ENCODE results near the gene CFAP20DC. TPM values are rescaled to one million over a fixed set of nuclear protein-coding genes. Genes with fewer than 3 reads are reported as not detected.

Gene CFAP20DC
- total RNA-seq, 2 experiments from 2014 or later: 1.5 to 1.6 TPM

DNA sequence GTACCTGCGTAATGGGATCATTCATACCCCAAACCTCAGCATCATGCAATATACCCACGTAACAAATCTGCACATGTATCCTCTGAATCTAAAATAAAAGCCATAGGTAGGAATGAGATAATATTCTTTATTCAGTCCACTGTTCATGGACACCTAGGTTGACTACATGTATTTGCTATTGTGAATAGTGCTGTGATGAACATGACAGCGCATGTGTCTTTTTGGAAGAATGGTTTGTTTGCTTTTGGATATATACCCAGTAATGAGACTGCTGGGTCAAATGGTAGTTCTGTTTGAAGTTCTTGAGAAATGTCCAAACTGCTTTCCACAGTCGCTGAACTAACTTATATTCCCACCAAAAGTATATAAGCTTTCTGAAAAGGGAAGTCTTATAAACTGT, 265.4 kb downstream of the CFAP20DC start:
- Mint-ChIP-seq H3K36me3 (ENCODE audit: low read depth) (no peaks in the 10 kb centered on the region), H3K27me3 (ENCODE audit: low read depth) (peaks cover 2% of the 10 kb centered on the region), H3K27ac (no peak overlapping the region), H3K4me1 (ENCODE audit: low read depth) (no peaks in the 10 kb centered on the region), H3K9me3 (ENCODE audit: insufficient read depth) (peaks cover 8% of the 10 kb centered on the region), H3K4me3 (no peak overlapping the region)
- ATAC-seq: no peak
- no peak for DNase-seq
- CTCF ChIA-PET: no interaction called here
- POLR2A ChIA-PET: no interaction called here

DNA sequence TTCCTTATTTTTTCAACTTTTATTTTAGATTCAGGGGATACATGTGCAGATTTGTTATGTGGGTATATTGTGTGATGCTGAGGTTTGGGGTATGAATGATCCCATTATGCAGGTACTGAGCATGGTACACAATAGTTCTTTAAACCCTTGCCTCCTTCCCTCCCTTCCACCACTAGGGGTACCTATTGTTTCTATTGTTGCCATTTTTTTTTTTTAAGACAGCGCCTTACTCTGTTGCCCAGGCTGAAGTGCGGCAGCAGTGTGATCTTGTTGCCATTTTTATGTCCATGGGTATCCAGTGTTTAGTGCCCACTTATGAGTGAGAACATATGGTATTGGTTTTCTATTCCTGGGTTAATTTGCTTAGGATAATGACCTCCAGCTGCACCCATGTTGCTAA, 266.0 kb downstream of the CFAP20DC start:
- DNase-seq (no peak), ATAC-seq (no peak)
- POLR2A ChIA-PET: no interaction called here
- H3K36me3 Mint-ChIP-seq (ENCODE audit: low read depth): no peaks in the 10 kb centered on the region
- H3K27me3 Mint-ChIP-seq (ENCODE audit: low read depth): peaks cover 2% of the 10 kb centered on the region
- CTCF ChIA-PET: no interaction called here
- peaks cover 13% of the 10 kb centered on the region for H3K9me3 Mint-ChIP-seq (ENCODE audit: insufficient read depth)
- H3K4me1 Mint-ChIP-seq (ENCODE audit: low read depth): no peaks in the 10 kb centered on the region
- no peak overlapping the region for H3K4me3 Mint-ChIP-seq
- H3K27ac Mint-ChIP-seq: no peak overlapping the region

DNA sequence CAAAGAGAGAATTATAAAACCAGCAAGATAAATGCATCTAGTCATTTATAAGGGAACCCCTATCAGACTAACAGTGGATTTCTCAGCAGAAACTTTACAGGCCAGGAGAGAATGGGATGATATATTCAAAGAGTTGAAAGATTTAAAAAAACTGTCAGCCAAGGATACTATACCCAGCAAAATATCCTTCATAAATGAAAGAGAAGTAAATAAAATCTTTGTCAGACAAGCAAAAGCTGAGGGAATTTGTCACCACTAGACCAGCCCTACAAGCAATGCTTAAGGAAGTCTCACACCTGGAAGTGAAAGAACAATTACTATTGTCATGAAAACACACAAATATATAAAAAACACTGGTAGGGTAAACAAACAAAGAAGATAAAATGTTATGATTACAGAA, 269.9 kb downstream of the CFAP20DC start:
- H3K9me3 Mint-ChIP-seq (ENCODE audit: insufficient read depth): peaks cover 18% of the 10 kb centered on the region
- H3K4me3 Mint-ChIP-seq: no peak overlapping the region
- H3K4me1 Mint-ChIP-seq (ENCODE audit: low read depth): no peaks in the 10 kb centered on the region
- DNase-seq (no peak), ATAC-seq (no peak)
- ChIA-PET CTCF (no interaction called here), POLR2A (no interaction called here)
- no peaks in the 10 kb centered on the region for H3K36me3 Mint-ChIP-seq (ENCODE audit: low read depth)
- no peak overlapping the region for H3K27ac Mint-ChIP-seq
- no peaks in the 10 kb centered on the region for H3K27me3 Mint-ChIP-seq (ENCODE audit: low read depth)

DNA sequence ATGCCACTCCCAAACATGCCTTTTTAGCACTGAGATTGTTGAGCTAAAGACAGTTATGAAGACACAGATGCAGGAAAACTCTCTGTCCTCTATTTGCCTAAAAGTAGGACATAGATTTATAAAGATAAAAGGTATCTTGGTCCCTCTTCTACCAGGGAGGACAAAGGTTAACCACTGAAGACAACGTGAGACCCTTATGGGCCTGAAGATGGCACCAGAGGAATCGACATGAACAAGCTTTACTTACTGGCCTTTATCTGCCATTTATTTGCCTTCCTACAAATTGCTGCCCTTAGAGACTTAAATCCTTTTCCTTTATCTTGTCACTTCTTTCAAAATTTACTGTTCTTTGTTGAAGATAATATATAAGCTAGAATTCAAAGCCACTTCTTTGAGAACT, 273.6 kb downstream of the CFAP20DC start:
- POLR2A ChIA-PET: no interaction called here
- Mint-ChIP-seq H3K36me3 (ENCODE audit: low read depth) (no peaks in the 10 kb centered on the region), H3K27ac (no peak overlapping the region), H3K4me1 (ENCODE audit: low read depth) (no peaks in the 10 kb centered on the region), H3K4me3 (no peak overlapping the region), H3K27me3 (ENCODE audit: low read depth) (no peaks in the 10 kb centered on the region), H3K9me3 (ENCODE audit: insufficient read depth) (peaks cover 18% of the 10 kb centered on the region)
- CTCF ChIA-PET: no interaction called here
- no peak for ATAC-seq
- DNase-seq: no peak

DNA sequence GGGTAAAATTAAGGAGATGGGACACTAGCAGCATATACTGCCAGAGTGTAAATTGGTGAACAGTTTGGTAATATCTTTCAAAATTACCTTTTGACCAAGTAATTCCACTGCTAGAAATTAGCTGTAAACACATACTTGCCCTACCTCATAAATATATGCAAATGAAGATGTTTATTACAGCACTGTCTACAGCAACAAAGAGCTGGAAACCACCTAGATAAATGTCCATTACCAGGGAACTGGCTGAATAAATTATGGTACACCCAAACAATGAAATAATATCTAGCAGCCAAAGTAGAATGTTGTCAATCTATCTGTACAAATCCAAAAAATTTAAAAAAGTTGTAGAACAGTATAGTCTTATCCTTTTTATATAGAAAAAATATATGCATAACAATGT, 277.4 kb downstream of the CFAP20DC start:
- CTCF ChIA-PET: no interaction called here
- Mint-ChIP-seq H3K27ac (no peak overlapping the region), H3K4me3 (no peak overlapping the region), H3K9me3 (ENCODE audit: insufficient read depth) (no peaks in the 10 kb centered on the region), H3K4me1 (ENCODE audit: low read depth) (no peaks in the 10 kb centered on the region), H3K27me3 (ENCODE audit: low read depth) (no peaks in the 10 kb centered on the region), H3K36me3 (ENCODE audit: low read depth) (no peaks in the 10 kb centered on the region)
- ATAC-seq (no peak), DNase-seq (no peak)
- POLR2A ChIA-PET: no interaction called here

DNA sequence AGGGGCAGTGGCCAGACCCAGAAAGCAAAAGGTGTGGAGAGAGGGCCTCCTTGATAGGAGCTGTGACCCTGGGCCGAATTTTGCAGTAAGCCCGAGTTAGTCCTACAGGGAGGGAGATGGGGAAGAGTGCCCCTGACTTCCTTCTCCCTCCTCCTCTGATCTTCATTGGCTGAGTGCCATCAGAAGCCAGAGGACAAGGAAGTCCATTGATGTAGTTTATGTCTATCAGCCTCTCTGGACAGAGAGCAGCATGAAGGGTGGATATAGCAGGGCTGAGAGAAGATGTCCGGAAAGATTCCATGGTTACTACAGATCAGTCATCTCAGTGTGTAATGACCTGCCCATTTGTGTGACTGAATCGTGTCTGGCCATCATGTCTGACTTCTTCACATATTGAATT, 280.8 kb downstream of the CFAP20DC start:
- Mint-ChIP-seq H3K27me3 (ENCODE audit: low read depth) (no peaks in the 10 kb centered on the region), H3K27ac (no peak overlapping the region), H3K4me3 (no peak overlapping the region), H3K9me3 (ENCODE audit: insufficient read depth) (no peaks in the 10 kb centered on the region), H3K36me3 (ENCODE audit: low read depth) (no peaks in the 10 kb centered on the region), H3K4me1 (ENCODE audit: low read depth) (no peaks in the 10 kb centered on the region)
- ChIA-PET POLR2A (no interaction called here), CTCF (no interaction called here)
- DNase-seq: no peak
- ATAC-seq: no peak

DNA sequence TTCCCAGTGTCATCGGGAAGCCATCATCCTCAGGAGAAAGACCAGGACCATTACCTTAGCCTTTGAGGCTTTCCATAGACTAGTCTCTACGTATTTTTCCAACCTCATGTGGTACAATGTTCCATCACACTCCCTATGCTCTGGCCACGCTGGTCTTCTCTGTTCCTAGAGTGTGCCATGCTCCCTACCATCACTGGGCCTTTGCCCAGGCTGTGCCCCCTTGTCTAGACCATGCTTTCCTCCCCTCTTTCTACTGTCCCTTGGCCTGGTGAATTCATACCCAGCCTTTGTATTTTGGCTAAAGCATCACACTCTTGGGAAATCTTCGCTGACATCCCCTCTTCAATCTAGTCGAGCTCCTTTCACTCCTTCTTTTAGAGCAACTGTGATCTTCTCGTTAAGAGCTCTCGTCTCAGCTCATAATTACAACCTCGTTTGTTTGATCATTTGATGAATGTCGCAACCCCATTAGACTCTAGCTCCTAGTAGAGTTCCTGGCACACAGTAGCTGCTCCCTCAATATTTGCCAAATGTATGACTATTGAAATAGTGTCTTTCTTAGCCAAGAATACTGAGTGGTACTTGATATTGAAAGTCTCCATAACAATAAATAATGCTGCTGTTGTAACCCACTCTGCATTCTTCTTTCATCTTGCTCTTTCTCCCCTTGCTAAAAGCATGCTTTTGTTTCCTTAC, 283.1 kb downstream of the CFAP20DC start:
- CTCF ChIA-PET: no interaction called here
- ATAC-seq (no peak), DNase-seq (no peak)
- POLR2A ChIA-PET: interaction anchor here (0.6 kb wide), 1 partner anchor 529 kb away, joined by 3 read pairs; no protein-coding TSS in a partner anchor
- H3K27ac Mint-ChIP-seq: no peak overlapping the region
- no peak overlapping the region for H3K4me3 Mint-ChIP-seq
- H3K9me3 Mint-ChIP-seq (ENCODE audit: insufficient read depth): no peaks in the 10 kb centered on the region
- no peaks in the 10 kb centered on the region for H3K4me1 Mint-ChIP-seq (ENCODE audit: low read depth)
- H3K36me3 Mint-ChIP-seq (ENCODE audit: low read depth): no peaks in the 10 kb centered on the region
- no peaks in the 10 kb centered on the region for H3K27me3 Mint-ChIP-seq (ENCODE audit: low read depth)

DNA sequence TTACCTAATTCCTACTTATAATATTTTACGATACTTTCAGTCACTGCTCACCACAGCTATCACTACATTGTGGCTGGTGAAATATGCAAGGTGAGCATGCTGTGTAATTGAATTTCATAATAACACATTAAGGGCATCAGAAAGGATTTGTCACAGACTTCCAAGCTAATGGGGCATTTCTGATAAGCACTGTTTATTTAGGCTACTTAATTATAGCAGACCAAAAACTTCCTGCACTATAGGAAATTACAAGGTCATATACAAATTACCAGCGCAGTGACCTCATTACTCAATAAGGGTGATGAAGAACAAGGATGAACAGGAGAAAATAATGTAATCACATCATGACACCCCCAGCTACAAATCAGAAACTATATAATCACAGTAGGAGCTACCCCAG, 294.7 kb downstream of the CFAP20DC start:
- ChIA-PET POLR2A (no interaction called here), CTCF (no interaction called here)
- Mint-ChIP-seq H3K27ac (no peak overlapping the region), H3K27me3 (ENCODE audit: low read depth) (peaks cover 3% of the 10 kb centered on the region), H3K4me3 (no peak overlapping the region), H3K9me3 (ENCODE audit: insufficient read depth) (no peaks in the 10 kb centered on the region), H3K36me3 (ENCODE audit: low read depth) (no peaks in the 10 kb centered on the region), H3K4me1 (ENCODE audit: low read depth) (no peaks in the 10 kb centered on the region)
- no peak for DNase-seq
- ATAC-seq: no peak

DNA sequence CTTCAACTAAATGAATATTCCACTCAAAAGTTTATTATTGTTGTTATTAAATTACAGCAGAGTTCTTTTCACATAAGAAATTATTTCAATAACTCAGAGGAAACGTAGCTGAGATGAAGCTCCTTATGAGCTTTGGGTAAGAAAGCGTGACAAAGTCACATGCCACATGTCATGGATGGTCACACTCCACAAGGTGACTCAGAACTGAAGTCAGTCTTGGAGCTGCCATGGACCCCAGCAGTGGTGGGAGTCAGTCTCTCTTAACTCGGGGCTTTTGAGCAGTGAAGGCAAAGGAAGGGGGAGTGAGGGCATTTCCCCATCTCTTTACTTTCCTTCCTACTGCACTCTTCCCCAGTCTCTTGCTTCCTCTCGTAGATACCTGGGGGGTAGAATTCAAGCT, 295.8 kb downstream of the CFAP20DC start:
- Mint-ChIP-seq H3K4me1 (ENCODE audit: low read depth) (no peaks in the 10 kb centered on the region), H3K9me3 (ENCODE audit: insufficient read depth) (no peaks in the 10 kb centered on the region), H3K27me3 (ENCODE audit: low read depth) (peaks cover 4% of the 10 kb centered on the region), H3K36me3 (ENCODE audit: low read depth) (no peaks in the 10 kb centered on the region), H3K27ac (no peak overlapping the region), H3K4me3 (no peak overlapping the region)
- DNase-seq: no peak
- ChIA-PET CTCF (no interaction called here), POLR2A (no interaction called here)
- no peak for ATAC-seq

DNA sequence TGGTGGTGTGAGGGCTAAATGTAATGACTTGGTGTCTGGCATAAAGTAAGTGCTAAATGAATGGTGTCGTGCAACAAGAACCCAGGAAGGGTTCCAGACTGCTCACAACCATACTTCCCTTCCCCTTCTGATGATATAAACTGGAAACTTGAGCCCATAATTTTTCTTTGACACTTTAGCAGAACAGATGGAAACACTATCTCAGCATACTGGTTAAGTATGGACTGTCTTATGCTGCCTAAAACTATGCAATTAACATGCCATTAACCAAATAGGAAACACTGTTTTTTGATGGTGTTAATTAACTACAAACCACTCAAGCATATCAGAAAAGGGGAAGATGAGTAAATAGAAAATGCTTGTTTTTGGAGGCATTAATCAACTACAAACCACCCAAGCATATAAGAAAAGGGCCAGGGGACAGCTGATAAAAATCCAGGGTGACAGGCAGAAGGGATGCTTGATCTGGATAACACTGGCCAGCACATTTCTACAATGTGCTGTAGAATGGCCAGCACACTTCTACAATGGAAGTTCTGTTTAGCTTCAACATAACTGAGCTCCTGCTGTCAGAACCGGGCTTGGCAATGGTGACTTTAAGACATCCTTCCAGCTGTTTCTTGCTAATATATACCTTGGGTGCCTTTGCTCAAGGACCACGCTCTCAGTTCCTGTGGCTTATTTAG, 297.8 kb downstream of the CFAP20DC start:
- ATAC-seq (no peak), DNase-seq (no peak)
- H3K36me3 Mint-ChIP-seq (ENCODE audit: low read depth): no peaks in the 10 kb centered on the region
- CTCF ChIA-PET: no interaction called here
- POLR2A ChIA-PET: no interaction called here
- H3K9me3 Mint-ChIP-seq (ENCODE audit: insufficient read depth): no peaks in the 10 kb centered on the region
- no peak overlapping the region for H3K27ac Mint-ChIP-seq
- no peaks in the 10 kb centered on the region for H3K4me1 Mint-ChIP-seq (ENCODE audit: low read depth)
- no peak overlapping the region for H3K4me3 Mint-ChIP-seq
- peaks cover 4% of the 10 kb centered on the region for H3K27me3 Mint-ChIP-seq (ENCODE audit: low read depth)

DNA sequence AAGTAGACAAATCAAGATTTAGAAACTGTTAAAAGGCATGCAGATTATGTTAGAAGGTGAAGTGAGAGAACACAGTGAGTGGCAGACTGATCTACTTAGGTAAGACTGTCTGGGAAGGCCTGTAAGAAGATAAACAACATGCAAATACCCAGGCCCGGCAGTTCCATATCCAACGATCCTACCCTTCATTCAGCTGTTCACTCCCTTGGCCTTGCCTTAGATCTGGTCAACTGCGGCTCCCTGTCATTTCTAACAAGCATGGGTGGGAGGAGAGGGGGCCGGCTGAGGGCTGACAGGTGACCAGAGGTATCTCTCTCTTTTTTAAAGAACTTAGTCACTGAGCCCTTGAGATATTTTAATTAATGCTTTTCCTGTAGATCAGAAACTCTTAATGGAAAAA, 298.6 kb downstream of the CFAP20DC start:
- POLR2A ChIA-PET: no interaction called here
- ATAC-seq: no peak
- Mint-ChIP-seq H3K9me3 (ENCODE audit: insufficient read depth) (no peaks in the 10 kb centered on the region), H3K36me3 (ENCODE audit: low read depth) (no peaks in the 10 kb centered on the region), H3K27me3 (ENCODE audit: low read depth) (peaks cover 4% of the 10 kb centered on the region), H3K4me3 (no peak overlapping the region), H3K4me1 (ENCODE audit: low read depth) (no peaks in the 10 kb centered on the region), H3K27ac (no peak overlapping the region)
- CTCF ChIA-PET: no interaction called here
- no peak for DNase-seq

DNA sequence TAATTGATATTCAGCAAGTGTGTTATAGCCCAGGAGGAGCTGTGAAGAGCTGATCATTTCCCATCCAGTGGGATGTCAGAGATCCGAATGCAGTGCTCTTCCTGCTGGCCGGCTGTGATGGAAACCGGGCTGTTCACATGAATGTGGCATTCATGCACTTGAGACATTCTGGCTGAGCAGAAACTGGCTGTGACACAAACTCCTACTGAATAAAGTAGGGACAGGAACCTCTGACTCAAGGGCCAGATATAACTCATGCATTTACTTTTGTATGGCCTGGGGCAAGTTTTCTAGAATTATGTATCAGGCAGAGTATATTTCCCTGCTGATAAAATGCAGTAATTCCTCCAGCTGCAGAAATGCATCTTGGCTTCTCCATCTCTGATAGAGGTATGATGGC, 299.9 kb downstream of the CFAP20DC start:
- ChIA-PET CTCF (no interaction called here), POLR2A (no interaction called here)
- no peak overlapping the region for H3K27ac Mint-ChIP-seq
- H3K4me1 Mint-ChIP-seq (ENCODE audit: low read depth): no peaks in the 10 kb centered on the region
- no peaks in the 10 kb centered on the region for H3K36me3 Mint-ChIP-seq (ENCODE audit: low read depth)
- ATAC-seq (no peak), DNase-seq (no peak)
- no peaks in the 10 kb centered on the region for H3K9me3 Mint-ChIP-seq (ENCODE audit: insufficient read depth)
- H3K27me3 Mint-ChIP-seq (ENCODE audit: low read depth): peaks cover 2% of the 10 kb centered on the region
- no peak overlapping the region for H3K4me3 Mint-ChIP-seq

DNA sequence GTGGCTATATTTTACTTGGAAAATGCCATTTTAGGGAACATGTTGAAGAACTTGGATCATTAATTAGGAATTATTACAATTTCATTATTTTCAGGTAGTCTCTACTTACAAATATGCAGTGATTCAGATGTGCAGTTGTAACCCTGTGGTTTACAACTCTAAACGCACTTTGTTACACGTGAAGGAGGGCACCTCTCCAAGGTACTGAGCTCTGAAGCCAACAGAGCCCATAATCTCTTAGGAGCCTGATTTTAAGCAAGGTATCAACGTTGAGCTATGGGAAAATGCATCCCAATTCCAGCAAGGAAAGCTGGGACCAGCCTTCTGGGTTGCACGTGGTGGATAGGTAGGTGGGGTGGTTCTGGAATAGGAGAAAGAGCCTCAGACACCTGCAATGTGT, 301.8 kb downstream of the CFAP20DC start:
- peaks cover 11% of the 10 kb centered on the region for H3K27me3 Mint-ChIP-seq (ENCODE audit: low read depth)
- H3K9me3 Mint-ChIP-seq (ENCODE audit: insufficient read depth): no peaks in the 10 kb centered on the region
- POLR2A ChIA-PET: no interaction called here
- CTCF ChIA-PET: no interaction called here
- H3K4me3 Mint-ChIP-seq: no peak overlapping the region
- no peaks in the 10 kb centered on the region for H3K4me1 Mint-ChIP-seq (ENCODE audit: low read depth)
- no peak overlapping the region for H3K27ac Mint-ChIP-seq
- no peak for ATAC-seq
- H3K36me3 Mint-ChIP-seq (ENCODE audit: low read depth): no peaks in the 10 kb centered on the region
- no peak for DNase-seq

Data from activated CD8-positive, alpha-beta T cell treated with anti-CD3 and anti-CD28 coated beads, Interleukin-2, amount 10 ng/mL, durations not matched to agents 7 days and 5 days (primary cell).